GM23338 (cell line): ENCODE measurements around the gene PHF13. TPM values are rescaled to one million over a fixed set of nuclear protein-coding genes. Genes with fewer than 3 reads are reported as not detected.
A peak's percentile ranks its signal among the peaks of the same experiment; 100 is the strongest.

Experiments used
- ATAC-seq: fragments of 200-7000 bp; cut with Tn5 transposase; 3 replicates; pipeline ENCODE4 v1.9.1; 2020
- DNase-seq: peaks from one replicate; pipeline ENCODE4 v3.0.0-alpha.2; 2015; ENCODE audit warnings: low spot score
- H2AFZ ChIP-seq: fragments of 200-600 bp; sonication (generic); 2 replicates; pipeline ENCODE4 v1.8.0; 2016; ENCODE audit warnings: antibody characterized with exemption, mild to moderate bottlenecking, moderate library complexity
- H3F3A ChIP-seq: fragments of 200-600 bp; sonication (generic); replicated peaks from 2 replicates; pipeline ENCODE4 v1.8.0; 2017; ENCODE audit warnings: antibody characterized with exemption, mixed run types, low read depth
- H3K27ac ChIP-seq: fragments of 200-600 bp; sonication (generic); 2 replicates; pipeline ENCODE4 v1.6.1; 2016; ENCODE audit warnings: low read depth
- H3K27me3 ChIP-seq: fragments of 200-600 bp; sonication (generic); 2 replicates; pipeline ENCODE4 v1.8.0; 2016; ENCODE audit warnings: mild to moderate bottlenecking, mixed run types, moderate library complexity; ENCODE audit not compliant: insufficient read depth
- H3K36me3 ChIP-seq: fragments of 200-600 bp; sonication (generic); 2 replicates; pipeline ENCODE4 v1.8.0; 2016; ENCODE audit warnings: mild to moderate bottlenecking; ENCODE audit not compliant: insufficient read depth
- H3K4me1 ChIP-seq: fragments of 200-600 bp; sonication (generic); 2 replicates; pipeline ENCODE4 v1.8.0; 2016; ENCODE audit warnings: mild to moderate bottlenecking, moderate library complexity; ENCODE audit not compliant: insufficient read depth
- H3K4me2 ChIP-seq: fragments of 200-600 bp; sonication (generic); 2 replicates; pipeline ENCODE4 v1.7.1; 2017; ENCODE audit warnings: mixed run types
- H3K4me3 ChIP-seq: fragments of 200-600 bp; sonication (generic); 2 replicates; pipeline ENCODE4 v1.6.1; 2016; ENCODE audit warnings: mixed run types
- H3K79me2 ChIP-seq: fragments of 200-600 bp; sonication (generic); replicated peaks from 2 replicates; pipeline ENCODE4 v1.8.0; 2017; ENCODE audit warnings: mild to moderate bottlenecking; ENCODE audit not compliant: insufficient read depth
- H3K9me2 ChIP-seq: fragments of 200-600 bp; sonication (generic); 2 replicates; pipeline ENCODE4 v1.8.0; 2017; ENCODE audit not compliant: insufficient read depth
- H4K20me1 ChIP-seq: fragments of 200-600 bp; sonication (generic); replicated peaks from 2 replicates; pipeline ENCODE4 v1.8.0; 2017; ENCODE audit warnings: mild to moderate bottlenecking; ENCODE audit not compliant: insufficient read depth
- H3K27ac Mint-ChIP-seq: 2 replicates; pipeline ENCODE4 v1.8.0; 2020; ENCODE audit warnings: inconsistent platforms, mild to moderate bottlenecking, moderate library complexity, mixed read lengths
- H3K27me3 Mint-ChIP-seq: 3 replicates; pipeline ENCODE4 v1.8.0; 2022; ENCODE audit warnings: low read depth, mild to moderate bottlenecking, moderate library complexity, mixed read lengths, inconsistent platforms; ENCODE audit not compliant: insufficient read depth, poor library complexity
- H3K36me3 Mint-ChIP-seq: 3 replicates; pipeline ENCODE4 v1.8.0; 2021; ENCODE audit warnings: low read depth, mild to moderate bottlenecking, inconsistent platforms, moderate library complexity, mixed read lengths
- H3K4me1 Mint-ChIP-seq: 3 replicates; pipeline ENCODE4 v1.8.0; 2020; ENCODE audit warnings: mild to moderate bottlenecking, inconsistent platforms, mixed read lengths
- H3K4me3 Mint-ChIP-seq: 3 replicates; pipeline ENCODE4 v1.8.0; 2021; ENCODE audit warnings: moderate library complexity, mild to moderate bottlenecking, inconsistent platforms, mixed read lengths
- H3K9me3 Mint-ChIP-seq: 3 replicates; pipeline ENCODE4 v1.8.0; 2020; ENCODE audit warnings: moderate library complexity, mild to moderate bottlenecking, inconsistent platforms, mixed read lengths
- EZH2phosphoT487 ChIP-seq: fragments of 200-600 bp; sonication (generic); IDR thresholded peaks from one replicate; pipeline ENCODE4 v1.8.1; 2018; ENCODE audit warnings: antibody characterized with exemption; ENCODE audit not compliant: unreplicated experiment
- JUNB ChIP-seq: IDR thresholded peaks from one replicate; pipeline ENCODE4 v1.6.1; 2016; ENCODE audit warnings: antibody characterized with exemption; ENCODE audit not compliant: unreplicated experiment
- POLR2AphosphoS5 ChIP-seq: IDR thresholded peaks from 2 replicates; pipeline ENCODE4 v1.6.1; 2016; ENCODE audit warnings: antibody characterized with exemption, low read depth
- ZNF331 ChIP-seq: fragments of 250-450 bp; sonication (Bioruptor Pico); IDR thresholded peaks from 2 replicates; pipeline ENCODE4 v1.5.0; 2020; ENCODE audit warnings: low read depth, mild to moderate bottlenecking, moderate library complexity
- polyA plus RNA-seq: library from polyadenylated mRNA; unstranded; fragments of >200 nt; fragmentation: Nextera tagmentation; extraction: Ambion mirVana; gene quantifications from 2 replicates; pipeline ENCODE4 v1.2.1, GENCODE V29; 2016
- total RNA-seq: library from RNA; depleted of rRNA; stranded (reverse); fragments of >200 nt; shearing (Covaris generic); gene quantifications from 2 replicates; pipeline ENCODE4 v1.2.3, GENCODE V29; 2014
- TF ChIP-seq, protein P1 (sequence below), 2 experiments: fragments of 200-600 bp in 1 of 2; sonication (generic) in 1 of 2; conservative IDR thresholded peaks; 2 replicates each; pipeline versions ENCODE4 v1.5.1 to v1.6.1; 2016 to 2017; ENCODE audit warnings: antibody characterized with exemption in 2 of 2, low read depth in 2 of 2, mild to moderate bottlenecking in 2 of 2, moderate library complexity in 1 of 2
- TF ChIP-seq, protein P2 (sequence below): IDR thresholded peaks from 2 replicates; pipeline ENCODE4 v1.6.1; 2016; ENCODE audit warnings: antibody characterized with exemption
- TF ChIP-seq, protein P3 (sequence below): fragments of 250-450 bp; sonication (Bioruptor Pico); IDR thresholded peaks from 2 replicates; pipeline ENCODE4 v1.5.0; 2020; ENCODE audit warnings: mild to moderate bottlenecking, moderate library complexity

PHF13 gene
- total and polyA plus RNA-seq, 2 experiments from 2014 or later: 12.1 to 33.2 TPM

DNA sequence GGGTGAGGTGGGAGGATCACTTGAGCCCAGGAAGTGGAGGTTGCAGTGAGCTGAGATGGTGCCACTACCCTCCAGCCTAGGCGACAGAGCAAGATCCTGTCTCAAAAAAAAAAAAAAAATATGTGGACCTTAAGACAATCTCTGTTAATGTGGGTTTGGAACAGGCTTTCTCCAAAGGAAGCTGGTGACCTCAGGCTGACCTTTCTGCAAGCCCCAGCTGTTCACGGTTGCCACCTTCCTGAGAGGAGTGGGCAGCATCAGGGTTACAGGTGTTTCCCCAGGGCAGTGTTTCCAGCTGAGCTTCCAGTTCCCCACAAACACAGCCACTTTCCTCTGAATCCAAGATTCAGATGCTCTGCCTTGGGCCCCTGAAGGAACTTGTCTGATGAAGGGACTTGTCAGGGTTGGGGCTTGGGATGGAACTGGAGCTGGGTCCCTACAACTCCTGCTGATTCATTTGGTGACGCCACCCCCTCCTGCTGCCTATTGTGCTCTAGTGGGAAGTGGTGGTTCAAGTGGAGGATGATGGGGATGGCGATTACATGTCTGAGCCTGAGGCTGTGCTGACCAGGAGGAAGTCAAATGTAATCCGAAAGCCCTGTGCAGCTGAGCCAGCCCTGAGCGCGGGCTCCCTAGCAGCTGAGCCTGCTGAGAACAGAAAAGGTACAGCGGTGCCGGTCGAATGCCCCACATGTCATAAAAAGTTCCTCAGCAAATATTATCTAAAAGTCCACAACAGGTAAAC lies 31.8 kb upstream of the PHF13 start:
- Histone ChIP-seq H2AFZ (no peak overlapping the region), H3K9me2 (no peaks in the 10 kb centered on the region), H3K4me3 (no peak overlapping the region), H4K20me1 (peaks cover 5% of the 10 kb centered on the region; the same call in 1 of the 2 replicates), H3K36me3 (no peaks in the 10 kb centered on the region), H3K27ac (no peak overlapping the region), H3K79me2 (peaks cover 16% of the 10 kb centered on the region), H3K4me2 (no peak overlapping the region), H3K27me3 (no peaks in the 10 kb centered on the region), H3K4me1 (peaks cover 13% of the 10 kb centered on the region; the same call in 1 of the 2 replicates), H3F3A (no peaks in the 10 kb centered on the region; the same call in 1 of the 2 replicates)
- Mint-ChIP-seq H3K4me1 (peaks cover 20% of the 10 kb centered on the region), H3K27me3 (peaks cover 10% of the 10 kb centered on the region), H3K27ac (no peak overlapping the region), H3K4me3 (peak overlapping the region; percentile 34; the same call in 2 of the 3 replicates), H3K9me3 (no peaks in the 10 kb centered on the region), H3K36me3 (peaks cover 2% of the 10 kb centered on the region; the same call in 1 of the 3 replicates)
- TF ChIP-seq EZH2phosphoT487 (no peak), ZNF331 (CRISPR knock-in tag) (no peak), POLR2AphosphoS5 (no peak), JUNB (no peak)
- TF ChIP-seq, protein P1, sequence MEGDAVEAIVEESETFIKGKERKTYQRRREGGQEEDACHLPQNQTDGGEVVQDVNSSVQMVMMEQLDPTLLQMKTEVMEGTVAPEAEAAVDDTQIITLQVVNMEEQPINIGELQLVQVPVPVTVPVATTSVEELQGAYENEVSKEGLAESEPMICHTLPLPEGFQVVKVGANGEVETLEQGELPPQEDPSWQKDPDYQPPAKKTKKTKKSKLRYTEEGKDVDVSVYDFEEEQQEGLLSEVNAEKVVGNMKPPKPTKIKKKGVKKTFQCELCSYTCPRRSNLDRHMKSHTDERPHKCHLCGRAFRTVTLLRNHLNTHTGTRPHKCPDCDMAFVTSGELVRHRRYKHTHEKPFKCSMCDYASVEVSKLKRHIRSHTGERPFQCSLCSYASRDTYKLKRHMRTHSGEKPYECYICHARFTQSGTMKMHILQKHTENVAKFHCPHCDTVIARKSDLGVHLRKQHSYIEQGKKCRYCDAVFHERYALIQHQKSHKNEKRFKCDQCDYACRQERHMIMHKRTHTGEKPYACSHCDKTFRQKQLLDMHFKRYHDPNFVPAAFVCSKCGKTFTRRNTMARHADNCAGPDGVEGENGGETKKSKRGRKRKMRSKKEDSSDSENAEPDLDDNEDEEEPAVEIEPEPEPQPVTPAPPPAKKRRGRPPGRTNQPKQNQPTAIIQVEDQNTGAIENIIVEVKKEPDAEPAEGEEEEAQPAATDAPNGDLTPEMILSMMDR (conservative IDR thresholded peaks at IDR 0.05; ENCODE audit: low read depth in 2 of 2): no peak
- TF ChIP-seq, protein P2, sequence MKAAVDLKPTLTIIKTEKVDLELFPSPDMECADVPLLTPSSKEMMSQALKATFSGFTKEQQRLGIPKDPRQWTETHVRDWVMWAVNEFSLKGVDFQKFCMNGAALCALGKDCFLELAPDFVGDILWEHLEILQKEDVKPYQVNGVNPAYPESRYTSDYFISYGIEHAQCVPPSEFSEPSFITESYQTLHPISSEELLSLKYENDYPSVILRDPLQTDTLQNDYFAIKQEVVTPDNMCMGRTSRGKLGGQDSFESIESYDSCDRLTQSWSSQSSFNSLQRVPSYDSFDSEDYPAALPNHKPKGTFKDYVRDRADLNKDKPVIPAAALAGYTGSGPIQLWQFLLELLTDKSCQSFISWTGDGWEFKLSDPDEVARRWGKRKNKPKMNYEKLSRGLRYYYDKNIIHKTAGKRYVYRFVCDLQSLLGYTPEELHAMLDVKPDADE: no peak
- TF ChIP-seq, protein P3, sequence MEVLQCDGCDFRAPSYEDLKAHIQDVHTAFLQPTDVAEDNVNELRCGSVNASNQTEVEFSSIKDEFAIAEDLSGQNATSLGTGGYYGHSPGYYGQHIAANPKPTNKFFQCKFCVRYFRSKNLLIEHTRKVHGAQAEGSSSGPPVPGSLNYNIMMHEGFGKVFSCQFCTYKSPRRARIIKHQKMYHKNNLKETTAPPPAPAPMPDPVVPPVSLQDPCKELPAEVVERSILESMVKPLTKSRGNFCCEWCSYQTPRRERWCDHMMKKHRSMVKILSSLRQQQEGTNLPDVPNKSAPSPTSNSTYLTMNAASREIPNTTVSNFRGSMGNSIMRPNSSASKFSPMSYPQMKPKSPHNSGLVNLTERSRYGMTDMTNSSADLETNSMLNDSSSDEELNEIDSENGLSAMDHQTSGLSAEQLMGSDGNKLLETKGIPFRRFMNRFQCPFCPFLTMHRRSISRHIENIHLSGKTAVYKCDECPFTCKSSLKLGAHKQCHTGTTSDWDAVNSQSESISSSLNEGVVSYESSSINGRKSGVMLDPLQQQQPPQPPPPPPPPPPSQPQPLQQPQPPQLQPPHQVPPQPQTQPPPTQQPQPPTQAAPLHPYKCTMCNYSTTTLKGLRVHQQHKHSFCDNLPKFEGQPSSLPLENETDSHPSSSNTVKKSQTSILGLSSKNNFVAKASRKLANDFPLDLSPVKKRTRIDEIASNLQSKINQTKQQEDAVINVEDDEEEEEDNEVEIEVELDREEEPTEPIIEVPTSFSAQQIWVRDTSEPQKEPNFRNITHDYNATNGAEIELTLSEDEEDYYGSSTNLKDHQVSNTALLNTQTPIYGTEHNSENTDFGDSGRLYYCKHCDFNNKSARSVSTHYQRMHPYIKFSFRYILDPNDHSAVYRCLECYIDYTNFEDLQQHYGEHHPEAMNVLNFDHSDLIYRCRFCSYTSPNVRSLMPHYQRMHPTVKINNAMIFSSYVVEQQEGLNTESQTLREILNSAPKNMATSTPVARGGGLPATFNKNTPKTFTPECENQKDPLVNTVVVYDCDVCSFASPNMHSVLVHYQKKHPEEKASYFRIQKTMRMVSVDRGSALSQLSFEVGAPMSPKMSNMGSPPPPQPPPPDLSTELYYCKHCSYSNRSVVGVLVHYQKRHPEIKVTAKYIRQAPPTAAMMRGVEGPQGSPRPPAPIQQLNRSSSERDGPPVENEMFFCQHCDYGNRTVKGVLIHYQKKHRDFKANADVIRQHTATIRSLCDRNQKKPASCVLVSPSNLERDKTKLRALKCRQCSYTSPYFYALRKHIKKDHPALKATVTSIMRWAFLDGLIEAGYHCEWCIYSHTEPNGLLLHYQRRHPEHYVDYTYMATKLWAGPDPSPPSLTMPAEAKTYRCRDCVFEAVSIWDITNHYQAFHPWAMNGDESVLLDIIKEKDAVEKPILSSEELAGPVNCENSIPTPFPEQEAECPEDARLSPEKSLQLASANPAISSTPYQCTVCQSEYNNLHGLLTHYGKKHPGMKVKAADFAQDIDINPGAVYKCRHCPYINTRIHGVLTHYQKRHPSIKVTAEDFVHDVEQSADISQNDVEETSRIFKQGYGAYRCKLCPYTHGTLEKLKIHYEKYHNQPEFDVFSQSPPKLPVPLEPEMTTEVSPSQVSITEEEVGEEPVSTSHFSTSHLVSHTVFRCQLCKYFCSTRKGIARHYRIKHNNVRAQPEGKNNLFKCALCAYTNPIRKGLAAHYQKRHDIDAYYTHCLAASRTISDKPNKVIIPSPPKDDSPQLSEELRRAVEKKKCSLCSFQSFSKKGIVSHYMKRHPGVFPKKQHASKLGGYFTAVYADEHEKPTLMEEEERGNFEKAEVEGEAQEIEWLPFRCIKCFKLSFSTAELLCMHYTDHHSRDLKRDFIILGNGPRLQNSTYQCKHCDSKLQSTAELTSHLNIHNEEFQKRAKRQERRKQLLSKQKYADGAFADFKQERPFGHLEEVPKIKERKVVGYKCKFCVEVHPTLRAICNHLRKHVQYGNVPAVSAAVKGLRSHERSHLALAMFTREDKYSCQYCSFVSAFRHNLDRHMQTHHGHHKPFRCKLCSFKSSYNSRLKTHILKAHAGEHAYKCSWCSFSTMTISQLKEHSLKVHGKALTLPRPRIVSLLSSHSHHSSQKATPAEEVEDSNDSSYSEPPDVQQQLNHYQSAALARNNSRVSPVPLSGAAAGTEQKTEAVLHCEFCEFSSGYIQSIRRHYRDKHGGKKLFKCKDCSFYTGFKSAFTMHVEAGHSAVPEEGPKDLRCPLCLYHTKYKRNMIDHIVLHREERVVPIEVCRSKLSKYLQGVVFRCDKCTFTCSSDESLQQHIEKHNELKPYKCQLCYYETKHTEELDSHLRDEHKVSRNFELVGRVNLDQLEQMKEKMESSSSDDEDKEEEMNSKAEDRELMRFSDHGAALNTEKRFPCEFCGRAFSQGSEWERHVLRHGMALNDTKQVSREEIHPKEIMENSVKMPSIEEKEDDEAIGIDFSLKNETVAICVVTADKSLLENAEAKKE (CRISPR knock-in tag): no peak
- DNase-seq (no peak), ATAC-seq (no peak)
